ENCODE data around the gene BTBD8. TPM values are rescaled to one million over a fixed set of nuclear protein-coding genes. Genes with fewer than 3 reads are reported as not detected.
"Not testable (repeated sequence)": the region's sequence is repeated elsewhere in the genome, so short reads cannot be mapped to it uniquely, and the experiment has no call there.

The BTBD8 gene
- total RNA-seq, 4 donors from 2014 or later: 4.6 to 8.9 (median 5.7) TPM

GRCh38 chr1:92065042-92065441 lies 15.1 kb upstream of the BTBD8 start:
- Histone ChIP-seq H3K36me3 (no peaks in the 10 kb centered on the region), H3K9me3 (no peaks in the 10 kb centered on the region), H3K27me3 (no peaks in the 10 kb centered on the region), H3K27ac (no peak overlapping the region), H3K4me3 (no peak overlapping the region), H3K4me1 (no peaks in the 10 kb centered on the region)
- TF ChIP-seq EP300 (IDR thresholded peaks at IDR 0.05) (no peak), POLR2AphosphoS5 (IDR thresholded peaks at IDR 0.05) (no peak), POLR2A (IDR thresholded peaks at IDR 0.05) (no peak), CTCF (IDR thresholded peaks at IDR 0.05) (no peak)
- 86 to 91% methylated on average over 3 of the region's 3 CpGs for WGBS, 2 donors (ENCODE audit: low coverage in 1 of 2)
- no peak for ATAC-seq

- no peaks in the 10 kb centered on the region for H3K36me3 ChIP-seq
- H3K4me1 ChIP-seq: no peaks in the 10 kb centered on the region
- ATAC-seq: no peak
- TF ChIP-seq POLR2A (IDR thresholded peaks at IDR 0.05) (no peak), CTCF (IDR thresholded peaks at IDR 0.05) (no peak)
- no peaks in the 10 kb centered on the region for H3K27me3 ChIP-seq
- H3K4me3 ChIP-seq: no peak overlapping the region
- no peak overlapping the region for H3K27ac ChIP-seq
- 89% methylated on average over 6 of the region's 8 CpGs; no CpG with 5 or more reads in 1 of the 2 donors for WGBS, 2 donors (ENCODE audit: low coverage in 1 of 2)
- no peaks in the 10 kb centered on the region for H3K9me3 ChIP-seq
These were observed 13.8 kb upstream of the BTBD8 start for GRCh38 chr1:92066321-92066720.

- H3K9me3 ChIP-seq: no peaks in the 10 kb centered on the region
- H3K4me1 ChIP-seq: no peaks in the 10 kb centered on the region
- H3K27ac ChIP-seq: no peak overlapping the region
- 0 to 36% methylated on average over 1 to 2 of the region's 2 CpGs for WGBS, 2 donors (ENCODE audit: low coverage in 1 of 2)
- TF ChIP-seq POLR2A (IDR thresholded peaks at IDR 0.05): no peak
- TF ChIP-seq EP300 (IDR thresholded peaks at IDR 0.05): no peak
- no peak for TF ChIP-seq CTCF (IDR thresholded peaks at IDR 0.05)
- no peak for TF ChIP-seq POLR2AphosphoS5 (IDR thresholded peaks at IDR 0.05)
- no peaks in the 10 kb centered on the region for H3K27me3 ChIP-seq
- ATAC-seq: no peak
- no peaks in the 10 kb centered on the region for H3K36me3 ChIP-seq
- H3K4me3 ChIP-seq: no peak overlapping the region
These were observed 9.3 kb upstream of the BTBD8 start for GRCh38 chr1:92070892-92071291.

- H3K27me3 ChIP-seq, H3K4me3 ChIP-seq, ATAC-seq, H3K27ac ChIP-seq, H3K9me3 ChIP-seq, H3K36me3 ChIP-seq, H3K4me1 ChIP-seq: not testable (repeated sequence)
These were observed 5.7 kb upstream of the BTBD8 start for GRCh38 chr1:92074446-92074845.

GRCh38 chr1:92075311-92075710 lies 4.8 kb upstream of the BTBD8 start, which contains the start of gene SETSIP:
TSS of gene SETSIP (minus strand) at chr1:92075411. CDS start at chr1:92075411, 0 bp downstream.
- no peaks in the 10 kb centered on the region for H3K36me3 ChIP-seq
- H3K27me3 ChIP-seq: no peaks in the 10 kb centered on the region
- no peak for ATAC-seq
- 73% methylated on average over 3 of the region's 3 CpGs; no CpG with 5 or more reads in 1 of the 2 donors for WGBS, 2 donors (ENCODE audit: low coverage in 1 of 2)
- H3K9me3 ChIP-seq: no peaks in the 10 kb centered on the region
- H3K4me3 ChIP-seq: no peak within 1 kb of the TSS
- peaks cover 0 to 7% (median 0%) of the 10 kb centered on the region in 3 donors for H3K4me1 ChIP-seq
- no peak for TF ChIP-seq EP300 (IDR thresholded peaks at IDR 0.05)
- TF ChIP-seq POLR2A (IDR thresholded peaks at IDR 0.05): no peak
- TF ChIP-seq CTCF (IDR thresholded peaks at IDR 0.05): no peak
- TF ChIP-seq POLR2AphosphoS5 (IDR thresholded peaks at IDR 0.05): no peak
- H3K27ac ChIP-seq: no peak within 1 kb of the TSS
